ENCODE data around the gene TPBGL.

GRCh38 chr11:75269367-75269660, 28.7 kb downstream of the TPBGL start:
- TF ChIP-seq POLR2AphosphoS5 (IDR thresholded peaks at IDR 0.05) (no peak), EP300 (IDR thresholded peaks at IDR 0.05) (no peak), POLR2A (IDR thresholded peaks at IDR 0.05; ENCODE audit: low read depth) (no peak)
- TF ChIP-seq, protein P1, sequence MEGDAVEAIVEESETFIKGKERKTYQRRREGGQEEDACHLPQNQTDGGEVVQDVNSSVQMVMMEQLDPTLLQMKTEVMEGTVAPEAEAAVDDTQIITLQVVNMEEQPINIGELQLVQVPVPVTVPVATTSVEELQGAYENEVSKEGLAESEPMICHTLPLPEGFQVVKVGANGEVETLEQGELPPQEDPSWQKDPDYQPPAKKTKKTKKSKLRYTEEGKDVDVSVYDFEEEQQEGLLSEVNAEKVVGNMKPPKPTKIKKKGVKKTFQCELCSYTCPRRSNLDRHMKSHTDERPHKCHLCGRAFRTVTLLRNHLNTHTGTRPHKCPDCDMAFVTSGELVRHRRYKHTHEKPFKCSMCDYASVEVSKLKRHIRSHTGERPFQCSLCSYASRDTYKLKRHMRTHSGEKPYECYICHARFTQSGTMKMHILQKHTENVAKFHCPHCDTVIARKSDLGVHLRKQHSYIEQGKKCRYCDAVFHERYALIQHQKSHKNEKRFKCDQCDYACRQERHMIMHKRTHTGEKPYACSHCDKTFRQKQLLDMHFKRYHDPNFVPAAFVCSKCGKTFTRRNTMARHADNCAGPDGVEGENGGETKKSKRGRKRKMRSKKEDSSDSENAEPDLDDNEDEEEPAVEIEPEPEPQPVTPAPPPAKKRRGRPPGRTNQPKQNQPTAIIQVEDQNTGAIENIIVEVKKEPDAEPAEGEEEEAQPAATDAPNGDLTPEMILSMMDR (IDR thresholded peaks at IDR 0.05), result no peak
